Measurements from ENCODE around the gene RHOD. TPM values are rescaled to one million over a fixed set of nuclear protein-coding genes. Genes with fewer than 3 reads are reported as not detected.

The RHOD gene
- total RNA-seq, 1 experiment from 2014 or later: 13.1 TPM

DNA sequence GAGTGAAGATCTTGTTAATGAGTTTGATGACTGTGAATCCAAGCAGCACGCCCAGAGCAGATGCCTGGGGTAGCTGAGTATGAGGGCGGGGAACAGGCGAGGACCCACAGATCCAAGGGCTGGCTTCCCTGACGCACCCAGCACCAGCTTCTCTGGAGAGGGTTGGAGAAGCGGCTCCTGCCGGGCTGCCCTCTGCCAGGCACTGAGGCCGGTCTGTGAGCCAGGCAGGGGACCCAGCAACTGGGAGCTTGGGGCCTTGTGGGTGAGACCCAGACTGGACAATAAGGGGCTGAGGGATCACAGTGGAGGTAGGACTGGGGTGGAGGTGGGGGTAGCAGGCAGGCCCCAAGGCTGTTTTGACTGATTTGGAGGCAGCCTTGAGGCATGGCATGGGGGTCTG is 42.3 kb upstream of the RHOD start (continued):
- TF ChIP-seq MXD4 (CRISPR knock-in tag; IDR thresholded peaks at IDR 0.05; ENCODE audit: borderline replicate concordance) (no peak), ZNF416 (CRISPR knock-in tag; IDR thresholded peaks at IDR 0.05) (no peak), SMAD3 (CRISPR knock-in tag; IDR thresholded peaks at IDR 0.05; ENCODE audit: borderline replicate concordance) (no peak), OVOL2 (CRISPR knock-in tag; IDR thresholded peaks at IDR 0.05; ENCODE audit: borderline replicate concordance) (no peak)

DNA sequence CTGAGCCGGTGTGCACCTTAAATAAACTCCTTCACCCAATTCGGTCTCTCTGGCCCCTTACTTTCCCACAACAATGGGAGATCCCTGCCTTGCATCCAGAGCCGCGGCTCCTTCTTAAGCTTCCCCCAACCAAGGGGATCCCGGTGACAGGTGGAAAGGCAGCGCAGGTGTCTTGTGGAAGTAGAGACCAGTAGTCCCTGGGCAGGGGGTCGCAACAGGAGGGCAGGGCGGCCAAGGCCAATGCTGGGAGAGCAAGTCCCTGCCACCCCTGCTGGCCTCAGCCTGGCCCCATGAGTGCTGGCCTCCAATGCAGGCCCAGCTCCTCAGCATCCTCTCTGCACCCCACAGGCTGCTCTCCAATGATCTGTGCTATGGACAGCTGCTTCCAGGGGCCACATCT is 41.6 kb upstream of the RHOD start:
- peak overlapping the region; percentile 12; the same call in 1 of the 2 replicates for H3K27ac Mint-ChIP-seq
- DNase-seq (ENCODE audit: low spot score): no peak
- peaks cover 12% of the 10 kb centered on the region for H3K4me1 Mint-ChIP-seq
- POLR2A ChIA-PET: no interaction called here
- H3K4me3 Mint-ChIP-seq: no peak overlapping the region
- TF ChIP-seq, protein P1, sequence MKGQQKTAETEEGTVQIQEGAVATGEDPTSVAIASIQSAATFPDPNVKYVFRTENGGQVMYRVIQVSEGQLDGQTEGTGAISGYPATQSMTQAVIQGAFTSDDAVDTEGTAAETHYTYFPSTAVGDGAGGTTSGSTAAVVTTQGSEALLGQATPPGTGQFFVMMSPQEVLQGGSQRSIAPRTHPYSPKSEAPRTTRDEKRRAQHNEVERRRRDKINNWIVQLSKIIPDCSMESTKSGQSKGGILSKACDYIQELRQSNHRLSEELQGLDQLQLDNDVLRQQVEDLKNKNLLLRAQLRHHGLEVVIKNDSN (CRISPR knock-in tag; IDR thresholded peaks at IDR 0.05): no peak
- TF ChIP-seq ZNF423 (CRISPR knock-in tag; IDR thresholded peaks at IDR 0.05) (no peak), JAZF1 (CRISPR knock-in tag; IDR thresholded peaks at IDR 0.05) (no peak), NFATC4 (CRISPR knock-in tag; IDR thresholded peaks at IDR 0.05) (no peak), CBFB (CRISPR knock-in tag; IDR thresholded peaks at IDR 0.05; ENCODE audit: low read depth) (no peak), MYBL2 (CRISPR knock-in tag; IDR thresholded peaks at IDR 0.05) (no peak), OVOL2 (CRISPR knock-in tag; IDR thresholded peaks at IDR 0.05; ENCODE audit: borderline replicate concordance) (no peak), EMX1 (CRISPR knock-in tag; IDR thresholded peaks at IDR 0.05) (no peak), FOXP1 (CRISPR knock-in tag; IDR thresholded peaks at IDR 0.05; ENCODE audit: borderline replicate concordance) (no peak), SMAD3 (CRISPR knock-in tag; IDR thresholded peaks at IDR 0.05; ENCODE audit: borderline replicate concordance) (no peak)
- TF ChIP-seq, protein P2, sequence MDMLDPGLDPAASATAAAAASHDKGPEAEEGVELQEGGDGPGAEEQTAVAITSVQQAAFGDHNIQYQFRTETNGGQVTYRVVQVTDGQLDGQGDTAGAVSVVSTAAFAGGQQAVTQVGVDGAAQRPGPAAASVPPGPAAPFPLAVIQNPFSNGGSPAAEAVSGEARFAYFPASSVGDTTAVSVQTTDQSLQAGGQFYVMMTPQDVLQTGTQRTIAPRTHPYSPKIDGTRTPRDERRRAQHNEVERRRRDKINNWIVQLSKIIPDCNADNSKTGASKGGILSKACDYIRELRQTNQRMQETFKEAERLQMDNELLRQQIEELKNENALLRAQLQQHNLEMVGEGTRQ (CRISPR knock-in tag; IDR thresholded peaks at IDR 0.05): no peak
- TF ChIP-seq, protein P3, sequence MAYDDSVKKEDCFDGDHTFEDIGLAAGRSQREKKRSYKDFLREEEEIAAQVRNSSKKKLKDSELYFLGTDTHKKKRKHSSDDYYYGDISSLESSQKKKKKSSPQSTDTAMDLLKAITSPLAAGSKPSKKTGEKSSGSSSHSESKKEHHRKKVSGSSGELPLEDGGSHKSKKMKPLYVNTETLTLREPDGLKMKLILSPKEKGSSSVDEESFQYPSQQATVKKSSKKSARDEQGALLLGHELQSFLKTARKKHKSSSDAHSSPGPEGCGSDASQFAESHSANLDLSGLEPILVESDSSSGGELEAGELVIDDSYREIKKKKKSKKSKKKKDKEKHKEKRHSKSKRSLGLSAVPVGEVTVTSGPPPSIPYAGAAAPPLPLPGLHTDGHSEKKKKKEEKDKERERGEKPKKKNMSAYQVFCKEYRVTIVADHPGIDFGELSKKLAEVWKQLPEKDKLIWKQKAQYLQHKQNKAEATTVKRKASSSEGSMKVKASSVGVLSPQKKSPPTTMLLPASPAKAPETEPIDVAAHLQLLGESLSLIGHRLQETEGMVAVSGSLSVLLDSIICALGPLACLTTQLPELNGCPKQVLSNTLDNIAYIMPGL (CRISPR knock-in tag; IDR thresholded peaks at IDR 0.05): no peak
- TF ChIP-seq, protein P4, sequence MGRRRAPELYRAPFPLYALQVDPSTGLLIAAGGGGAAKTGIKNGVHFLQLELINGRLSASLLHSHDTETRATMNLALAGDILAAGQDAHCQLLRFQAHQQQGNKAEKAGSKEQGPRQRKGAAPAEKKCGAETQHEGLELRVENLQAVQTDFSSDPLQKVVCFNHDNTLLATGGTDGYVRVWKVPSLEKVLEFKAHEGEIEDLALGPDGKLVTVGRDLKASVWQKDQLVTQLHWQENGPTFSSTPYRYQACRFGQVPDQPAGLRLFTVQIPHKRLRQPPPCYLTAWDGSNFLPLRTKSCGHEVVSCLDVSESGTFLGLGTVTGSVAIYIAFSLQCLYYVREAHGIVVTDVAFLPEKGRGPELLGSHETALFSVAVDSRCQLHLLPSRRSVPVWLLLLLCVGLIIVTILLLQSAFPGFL (CRISPR knock-in tag; IDR thresholded peaks at IDR 0.05; ENCODE audit: borderline replicate concordance): no peak
- H3K27me3 Mint-ChIP-seq (ENCODE audit: low read depth): no peaks in the 10 kb centered on the region; the same call in none of the 2 replicates
- H3K9me3 Mint-ChIP-seq: no peaks in the 10 kb centered on the region
- CTCF ChIA-PET: interaction anchor here (0.8 to 1.7 kb wide), 4 partner anchors 9 to 132 kb away, joined by 3 to 4 read pairs (median 4); no protein-coding TSS in a partner anchor
- peaks cover 5% of the 10 kb centered on the region for H3K36me3 Mint-ChIP-seq
- no peak; the same call in 1 of the 2 replicates for ATAC-seq

DNA sequence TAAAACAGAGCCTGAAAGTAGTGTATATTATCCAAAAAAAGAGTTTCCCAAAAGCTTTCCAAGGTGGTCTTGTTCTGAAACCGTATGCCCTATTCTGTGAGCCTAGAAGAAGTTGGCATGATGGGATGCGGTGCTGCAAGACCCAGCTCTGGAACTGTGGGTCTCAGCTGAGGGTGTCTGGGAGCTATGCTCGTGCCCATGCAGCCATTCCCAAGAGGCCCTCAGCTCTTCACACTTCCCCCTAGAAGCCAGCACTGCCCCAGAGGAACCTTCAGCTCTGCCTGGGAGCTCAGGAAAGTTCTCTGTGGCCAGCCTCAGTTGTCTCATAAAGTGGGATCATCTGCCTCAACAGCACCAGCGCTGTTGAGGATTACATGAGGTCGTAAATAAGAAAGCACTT is 40.1 kb upstream of the RHOD start:
- TF ChIP-seq, protein P5, sequence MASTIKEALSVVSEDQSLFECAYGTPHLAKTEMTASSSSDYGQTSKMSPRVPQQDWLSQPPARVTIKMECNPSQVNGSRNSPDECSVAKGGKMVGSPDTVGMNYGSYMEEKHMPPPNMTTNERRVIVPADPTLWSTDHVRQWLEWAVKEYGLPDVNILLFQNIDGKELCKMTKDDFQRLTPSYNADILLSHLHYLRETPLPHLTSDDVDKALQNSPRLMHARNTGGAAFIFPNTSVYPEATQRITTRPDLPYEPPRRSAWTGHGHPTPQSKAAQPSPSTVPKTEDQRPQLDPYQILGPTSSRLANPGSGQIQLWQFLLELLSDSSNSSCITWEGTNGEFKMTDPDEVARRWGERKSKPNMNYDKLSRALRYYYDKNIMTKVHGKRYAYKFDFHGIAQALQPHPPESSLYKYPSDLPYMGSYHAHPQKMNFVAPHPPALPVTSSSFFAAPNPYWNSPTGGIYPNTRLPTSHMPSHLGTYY (CRISPR knock-in tag; IDR thresholded peaks at IDR 0.05): no peak
- TF ChIP-seq HMGA2 (CRISPR knock-in tag; IDR thresholded peaks at IDR 0.05): no peak
- TF ChIP-seq ZNF423 (CRISPR knock-in tag; IDR thresholded peaks at IDR 0.05): no peak
- no peak for TF ChIP-seq CREB1 (CRISPR knock-in tag; IDR thresholded peaks at IDR 0.05)
- TF ChIP-seq ESRRA (CRISPR knock-in tag; IDR thresholded peaks at IDR 0.05; ENCODE audit: borderline replicate concordance): no peak
- no peaks in the 10 kb centered on the region for H3K9me3 Mint-ChIP-seq
- H3K27ac Mint-ChIP-seq: no peak overlapping the region
- peaks cover 14% of the 10 kb centered on the region for H3K4me1 Mint-ChIP-seq
- H3K27me3 Mint-ChIP-seq (ENCODE audit: low read depth): peaks cover 3% of the 10 kb centered on the region
- DNase-seq (ENCODE audit: low spot score) (no peak), ATAC-seq (no peak)
- H3K4me3 Mint-ChIP-seq: no peak overlapping the region
- ChIA-PET POLR2A (no interaction called here), CTCF (interaction anchor here (1.3 to 1.5 kb wide), 3 partner anchors 10 to 161 kb away, joined by 3 to 4 read pairs (median 3); no protein-coding TSS in a partner anchor)
- peaks cover 5% of the 10 kb centered on the region for H3K36me3 Mint-ChIP-seq

Measured in WTC11 (cell line).